NCI-H1092 treated with DMSO at 0.1 percent for 48 hours (cell line): ENCODE results near the gene CTNNA3.

Source experiments
- DNase-seq: peaks from one replicate; lab custom pipeline; 2025; lab: John Stamatoyannopoulos, UW

The CTNNA3 gene

GRCh38 chr10:65931291-65932070 is 1764.5 kb downstream of the CTNNA3 start:
- no peak for DNase-seq

DNA sequence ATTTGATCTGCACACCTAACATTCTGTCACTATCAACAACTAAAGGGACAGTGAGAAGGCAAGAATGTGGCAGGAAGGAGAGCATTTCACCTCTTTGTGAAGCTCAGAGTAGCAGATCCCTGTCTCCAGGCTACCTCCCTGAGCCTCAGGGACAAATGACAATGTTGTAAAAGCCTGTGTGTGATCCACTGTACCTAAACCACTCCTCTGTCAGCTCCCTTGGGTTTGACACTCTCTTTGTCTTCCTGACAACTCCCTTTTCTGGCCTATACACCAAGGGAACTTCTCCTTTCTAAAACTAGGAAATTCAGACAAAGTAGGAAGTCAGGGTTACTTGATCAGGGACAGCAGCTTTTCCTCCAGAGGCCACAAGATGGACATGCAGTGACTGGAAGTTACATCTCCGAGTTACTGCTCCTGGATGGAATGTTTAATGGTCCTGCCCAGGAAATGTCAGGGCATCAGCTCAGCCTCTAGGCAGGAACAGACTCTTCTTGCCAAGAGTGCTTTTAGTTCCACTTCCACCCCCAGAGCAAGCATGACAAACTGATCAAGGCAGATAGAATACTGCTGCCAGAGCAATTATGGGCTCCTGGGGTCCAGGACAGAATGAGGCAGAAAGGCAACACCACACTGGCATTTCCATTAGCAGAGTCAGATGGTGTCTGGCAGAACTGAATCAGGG is 1784.7 kb downstream of the CTNNA3 start:
- no peak for DNase-seq

GRCh38 chr10:65910209-65910608 is 1785.8 kb downstream of the CTNNA3 start:
- no peak for DNase-seq

DNA sequence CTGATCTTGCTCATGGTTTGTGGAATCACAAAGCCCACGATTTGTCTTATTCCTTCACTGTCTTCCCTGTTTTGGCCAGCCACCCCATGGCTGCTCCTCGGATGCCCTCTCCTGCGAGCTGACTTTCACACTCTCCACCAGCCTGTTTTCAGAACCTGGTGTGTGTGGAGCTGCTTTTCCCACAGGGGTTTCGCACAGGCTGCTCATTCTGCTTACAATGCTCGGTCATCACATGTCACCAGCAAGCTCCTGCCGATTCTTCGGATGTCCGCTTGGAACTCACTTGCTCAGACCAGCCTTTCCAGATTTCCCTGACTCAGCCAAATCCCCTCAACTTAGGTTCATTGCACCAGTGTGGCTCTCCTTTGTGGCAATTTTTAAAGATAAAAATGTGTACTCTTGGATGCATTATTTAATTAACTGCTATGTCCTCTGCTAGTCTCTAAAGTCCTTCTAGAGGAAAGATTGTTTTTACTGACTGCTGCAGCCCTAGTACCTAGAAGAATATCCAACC is 1788.7 kb downstream of the CTNNA3 start:
- DNase-seq: no peak

GRCh38 chr10:65903620-65904019 is 1792.4 kb downstream of the CTNNA3 start:
- DNase-seq: no peak

- DNase-seq: no peak
Measured at GRCh38 chr10:65900271-65900670, 1795.7 kb downstream of the CTNNA3 start.

- no peak for DNase-seq
Measured at GRCh38 chr10:65898055-65898454, 1797.9 kb downstream of the CTNNA3 start.

- DNase-seq: no peak
Measured at GRCh38 chr10:65894961-65895360, 1801.0 kb downstream of the CTNNA3 start.

DNA sequence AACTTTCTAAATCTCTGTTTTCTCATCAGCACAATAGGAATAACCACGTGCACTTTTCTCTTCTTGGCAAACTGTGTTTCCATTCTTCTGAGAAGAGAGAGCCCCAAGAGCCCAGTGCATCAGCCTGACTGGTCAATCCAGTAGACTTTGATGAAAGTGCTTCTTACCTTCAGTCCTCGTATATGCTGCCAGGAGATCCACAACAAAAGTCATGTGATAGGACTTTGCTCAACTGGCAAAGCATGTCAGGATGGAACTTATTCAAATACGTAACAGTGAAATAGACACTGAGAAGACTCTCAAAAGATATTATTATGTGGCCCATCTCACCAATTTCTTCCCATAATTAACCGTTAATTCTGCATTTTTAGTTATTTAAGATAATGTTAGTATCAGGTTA is 1801.6 kb downstream of the CTNNA3 start:
- DNase-seq: no peak

DNA sequence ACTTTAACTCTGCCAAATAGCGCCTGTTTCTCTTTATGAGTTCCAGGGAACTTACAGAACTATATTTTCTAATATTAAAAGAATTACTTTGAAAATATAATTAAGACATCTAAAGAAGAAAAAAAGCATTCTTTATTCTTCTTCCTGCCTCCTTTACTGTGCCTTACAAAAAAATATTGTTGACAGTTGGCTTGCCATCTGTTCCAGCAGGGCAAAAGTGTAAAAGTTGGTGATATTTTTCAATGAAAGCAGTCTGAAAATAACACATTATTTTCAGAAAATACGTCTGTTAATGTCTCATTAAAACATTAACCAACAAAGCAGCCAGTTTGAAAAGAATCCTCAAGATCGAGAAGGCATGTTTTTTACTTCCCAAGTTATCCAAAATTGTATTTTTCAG is 1802.3 kb downstream of the CTNNA3 start:
- DNase-seq: no peak

DNA sequence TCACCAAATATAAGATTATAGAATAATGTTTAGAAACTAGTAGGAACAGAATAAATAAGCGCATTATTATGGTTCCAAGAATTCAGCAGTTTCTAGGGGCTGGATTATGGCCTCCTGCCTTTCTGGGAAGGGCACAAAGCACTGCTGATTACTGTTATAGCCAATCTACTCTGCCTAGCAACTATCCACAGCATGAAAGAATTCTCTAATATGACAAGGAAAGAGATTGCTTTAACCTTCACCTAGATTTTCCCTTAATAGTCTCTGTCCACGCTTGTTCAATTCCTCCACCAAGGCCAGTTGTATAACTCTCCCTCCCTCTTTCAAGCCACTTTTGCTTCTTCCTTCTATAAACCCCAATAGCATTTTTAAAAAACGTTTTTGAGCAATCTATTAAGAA is 1803.7 kb downstream of the CTNNA3 start:
- no peak for DNase-seq

- DNase-seq: no peak
Measured at GRCh38 chr10:65891073-65891981, 1804.7 kb downstream of the CTNNA3 start.

- no peak for DNase-seq
Measured at GRCh38 chr10:65864529-65864928, 1831.5 kb downstream of the CTNNA3 start.

GRCh38 chr10:65864036-65864435 is 1832.0 kb downstream of the CTNNA3 start:
- no peak for DNase-seq
